Stimulated activated CD8-positive, alpha-beta memory T cell treated with anti-CD3 and anti-CD28 coated beads, Interleukin-12 subunit alpha, Interleukin-12 subunit beta, amount 100 ng/mL, for 24 hours (primary cell): ENCODE measurements around the gene MIEF1.

Source experiments
- DNase-seq: peaks from one replicate; pipeline ENCODE4 v3.0.0-alpha.2; 2020; ENCODE audit errors: extremely low read depth

Gene MIEF1

DNA sequence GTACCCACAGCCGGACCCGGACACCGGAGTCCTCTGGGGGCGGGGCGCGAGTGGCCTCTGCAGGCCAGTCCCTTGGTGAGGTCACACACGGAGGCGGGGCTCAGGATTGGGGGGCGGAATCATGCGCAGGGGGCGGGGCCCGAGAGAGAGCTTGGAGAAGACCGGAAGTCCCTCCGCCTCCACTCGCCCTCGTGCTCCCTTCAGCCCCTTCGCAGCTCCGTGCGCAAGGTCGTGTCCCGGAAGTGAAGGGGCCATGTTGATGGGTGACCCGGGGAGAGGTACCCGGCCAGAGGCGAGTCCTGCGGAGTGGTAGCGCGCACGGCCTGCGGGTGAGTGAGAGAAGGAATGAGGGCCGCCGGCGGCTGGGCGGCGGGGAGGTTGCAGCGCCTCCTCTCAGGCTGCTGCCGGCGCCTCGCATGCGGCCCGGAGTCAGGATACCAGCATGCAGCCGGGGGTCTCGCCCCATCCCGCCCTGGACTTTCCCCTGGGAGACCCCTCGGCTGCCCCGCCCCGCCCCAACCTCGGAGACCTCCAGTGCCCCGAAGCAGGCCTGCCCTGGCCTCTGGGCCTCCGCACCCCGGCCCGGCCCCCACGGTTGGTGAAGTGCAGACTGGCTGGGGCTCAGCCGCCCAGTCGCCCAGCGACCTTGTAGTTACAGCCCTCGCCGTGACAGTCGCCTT lies at the start of gene MIEF1:
TSS of gene MIEF1 (plus strand) at position 182 of the 680 bp plus-strand sequence. CDS start 9,005 bp downstream, outside the sequence.
- DNase-seq, result peak; percentile 80

DNA sequence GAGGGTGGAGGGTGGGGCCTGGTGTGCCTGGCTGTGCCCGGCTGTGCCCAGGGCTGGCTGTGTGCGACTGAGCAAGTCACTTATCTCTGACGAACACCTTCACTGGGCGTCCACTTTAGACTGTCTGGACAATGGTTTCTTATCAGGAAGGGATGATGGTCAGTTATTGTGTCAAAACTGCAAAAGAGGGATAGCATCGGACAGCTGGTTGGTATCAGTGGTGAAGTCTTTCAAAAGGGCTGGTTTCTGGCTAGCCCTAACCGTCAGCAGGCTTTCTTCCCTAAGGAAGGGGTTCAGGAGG lies 49.4 kb upstream of the MIEF1 start:
- DNase-seq, result no peak

GRCh38 chr22:39453765-39454378 lies 48.2 kb upstream of the MIEF1 start:
- DNase-seq, result no peak

- no peak for DNase-seq
These were observed 47.7 kb upstream of the MIEF1 start for GRCh38 chr22:39454385-39454871.

GRCh38 chr22:39456522-39457197 lies 45.4 kb upstream of the MIEF1 start, which contains the start of gene MGAT3:
Gene MGAT3 (plus strand): TSS chr22:39457012. CDS start chr22:39487348, 30,336 bp downstream.
- DNase-seq, result no peak

DNA sequence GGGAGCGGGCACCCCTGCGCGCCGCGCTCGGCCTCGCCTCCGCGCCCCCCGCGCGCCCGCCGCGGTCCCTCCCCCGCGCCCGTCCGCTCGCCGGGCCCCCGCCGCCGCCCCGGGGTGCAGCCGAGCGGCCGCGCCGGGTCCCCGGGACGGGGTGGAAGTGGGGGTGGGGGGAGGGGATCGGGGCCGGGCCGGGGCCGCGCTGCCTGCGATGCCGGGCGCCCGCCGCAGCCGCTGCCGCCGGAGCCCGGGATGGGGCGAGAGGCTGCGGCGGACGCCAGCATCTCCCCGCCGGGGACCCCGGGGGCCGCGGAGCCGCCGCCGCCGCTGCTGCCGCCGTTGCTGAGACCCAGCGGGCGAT lies 44.9 kb upstream of the MIEF1 start:
- DNase-seq, result no peak

DNA sequence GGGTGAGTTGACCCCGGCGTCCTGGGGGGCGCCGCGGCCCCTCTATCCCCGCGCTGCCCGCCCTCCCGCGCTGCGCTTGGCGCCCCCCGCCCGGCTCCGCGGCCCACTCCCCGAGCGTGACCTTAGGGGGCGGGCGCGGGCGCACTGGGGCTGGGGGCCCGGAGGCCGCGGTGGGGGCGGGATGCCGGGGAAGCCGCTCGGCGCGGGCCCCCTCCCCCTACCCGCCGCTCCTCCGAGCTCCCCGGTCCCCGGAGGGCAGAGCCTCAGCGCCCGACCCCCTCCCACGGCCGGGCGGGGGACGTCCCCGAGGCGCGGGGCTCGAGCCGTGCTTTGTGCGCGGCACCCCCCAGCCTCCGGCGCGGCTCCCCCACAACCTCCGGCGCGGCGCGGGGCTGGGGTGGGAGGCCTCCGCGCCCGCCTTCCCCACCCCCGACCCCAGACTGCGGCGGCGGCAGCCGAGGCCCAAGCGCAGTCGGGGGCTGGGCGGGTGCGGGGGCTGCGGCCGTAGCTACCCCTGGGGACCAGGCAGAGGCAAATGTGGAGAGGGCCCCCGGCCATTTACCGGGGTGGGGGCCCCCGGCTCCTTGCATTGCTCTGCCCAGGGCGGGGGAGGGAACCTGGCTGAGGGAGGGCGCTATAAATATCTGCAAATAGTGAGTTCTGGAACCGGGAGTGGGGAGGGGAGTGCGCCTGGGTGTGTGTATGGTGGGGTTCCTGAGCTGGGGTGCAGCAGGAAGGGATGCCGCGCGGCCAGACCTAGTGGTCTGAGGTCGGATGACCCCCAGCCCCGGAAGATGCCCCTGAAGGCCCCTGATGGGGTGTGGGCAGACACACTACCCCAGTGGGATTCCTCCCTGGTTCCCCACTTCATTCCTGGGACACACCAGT lies 44.3 kb upstream of the MIEF1 start:
- DNase-seq, result no peak

GRCh38 chr22:39458444-39459083 lies 43.5 kb upstream of the MIEF1 start:
- no peak for DNase-seq

- DNase-seq, result no peak
These were observed 42.4 kb upstream of the MIEF1 start for GRCh38 chr22:39459681-39460080.

- no peak for DNase-seq
These were observed 39.5 kb upstream of the MIEF1 start for GRCh38 chr22:39462443-39463221.

- DNase-seq, result no peak
These were observed 38.8 kb upstream of the MIEF1 start for GRCh38 chr22:39463277-39463676.

- no peak for DNase-seq
These were observed 38.1 kb upstream of the MIEF1 start for GRCh38 chr22:39463931-39464390.

DNA sequence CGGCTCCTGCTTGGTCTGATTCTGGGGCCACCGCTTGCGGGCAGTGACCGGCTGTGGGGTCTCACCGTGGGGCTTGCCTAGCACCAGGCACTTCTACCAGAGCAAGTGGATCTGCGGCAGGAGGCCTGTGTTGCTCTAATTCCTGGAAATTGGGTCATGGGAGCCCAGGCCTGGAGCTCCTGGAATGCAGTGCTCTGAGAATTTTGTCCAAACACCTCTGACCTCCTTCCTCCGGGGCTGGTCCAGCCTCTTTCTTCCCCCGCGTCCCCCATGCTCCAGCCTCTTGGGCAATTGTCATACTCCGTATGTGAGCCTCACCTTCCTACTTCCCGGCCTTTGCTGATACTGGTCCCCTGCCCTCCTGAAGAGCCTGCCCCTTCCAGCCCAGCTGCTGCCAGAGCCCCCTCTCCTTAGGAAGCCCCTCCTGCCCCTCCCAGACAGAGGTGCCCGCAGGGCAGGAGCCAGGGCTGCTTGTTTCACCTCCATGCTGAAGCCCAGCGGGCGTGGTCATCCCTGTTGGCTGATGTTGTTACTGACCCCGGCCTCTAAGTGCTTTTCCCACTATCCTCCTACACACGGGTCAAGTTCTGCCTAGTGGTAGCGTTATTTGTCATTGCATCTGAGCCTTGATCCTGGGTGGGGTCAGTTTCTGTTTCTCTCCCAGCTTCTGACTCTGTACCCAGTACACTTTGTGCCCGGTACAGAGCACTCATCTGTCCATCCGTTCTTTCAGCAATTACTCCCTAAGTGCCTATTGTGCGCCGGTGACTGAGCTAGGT lies 35.7 kb upstream of the MIEF1 start:
- no peak for DNase-seq

GRCh38 chr22:39467390-39467895 lies 34.6 kb upstream of the MIEF1 start:
- no peak for DNase-seq

- DNase-seq, result no peak
These were observed 33.4 kb upstream of the MIEF1 start for GRCh38 chr22:39468487-39469325.

GRCh38 chr22:39469326-39469680 lies 32.8 kb upstream of the MIEF1 start:
- no peak for DNase-seq

DNA sequence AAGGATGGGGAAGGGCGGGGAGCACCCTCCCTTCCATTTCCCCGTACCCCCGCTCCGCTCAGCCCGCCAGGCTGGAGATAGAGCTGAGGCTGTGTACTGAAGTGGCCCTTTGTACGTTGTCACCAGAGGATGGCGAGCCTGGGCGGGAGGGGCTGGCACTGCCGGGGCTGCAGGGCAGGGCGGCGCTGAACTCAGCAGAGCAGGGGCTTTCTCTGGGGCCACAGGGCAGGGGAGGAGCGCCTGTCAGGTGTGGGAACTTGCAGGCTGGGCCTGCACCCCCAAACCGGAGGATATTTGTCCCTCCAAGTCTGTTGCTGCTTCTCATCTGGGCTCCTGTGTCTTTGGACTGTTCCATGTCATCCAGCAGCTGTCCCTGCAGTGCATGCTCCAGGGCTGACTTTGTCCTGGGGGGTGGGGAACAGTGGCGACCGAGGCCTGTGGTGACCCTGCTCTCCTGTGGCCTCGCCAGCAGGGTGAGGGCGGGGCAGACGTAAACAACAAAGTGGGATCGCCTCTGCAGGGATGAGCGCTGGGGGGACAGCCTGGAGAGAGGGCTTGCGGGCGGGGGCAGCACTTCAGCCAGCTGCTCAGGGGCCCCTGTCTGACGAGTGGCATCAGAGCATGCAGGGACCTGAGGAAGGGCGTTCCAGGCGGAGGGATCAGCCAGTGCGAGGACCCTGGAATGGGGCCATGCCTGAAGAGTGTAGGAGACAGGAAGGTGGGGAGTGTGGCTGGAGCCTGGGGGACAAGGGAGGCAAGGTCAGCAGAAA lies 32.2 kb upstream of the MIEF1 start:
- no peak for DNase-seq
